ENCODE results near the gene C1orf116.
A peak's percentile ranks its signal among the peaks of the same experiment; 100 is the strongest.

C1orf116 gene

DNA sequence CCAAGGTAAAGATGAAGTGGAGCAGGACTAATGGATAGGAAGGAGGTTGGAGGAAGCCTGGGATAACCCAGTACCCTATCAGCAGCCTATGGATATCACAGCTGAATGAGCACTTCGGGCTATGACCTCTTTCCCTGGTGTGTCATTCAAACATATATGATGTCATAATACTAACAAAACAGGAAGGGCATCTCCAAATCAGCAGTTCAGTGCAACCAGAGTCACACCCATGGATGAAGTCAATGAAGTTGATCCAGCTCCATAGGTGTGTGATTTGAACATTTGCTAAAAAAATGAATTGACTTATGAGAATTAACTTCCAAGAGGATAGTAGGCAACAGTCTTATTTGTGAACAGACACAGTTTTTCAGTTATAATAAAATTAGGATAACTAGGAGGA, 1.7 kb upstream of the C1orf116 start:
- no peak for DNase-seq

DNA sequence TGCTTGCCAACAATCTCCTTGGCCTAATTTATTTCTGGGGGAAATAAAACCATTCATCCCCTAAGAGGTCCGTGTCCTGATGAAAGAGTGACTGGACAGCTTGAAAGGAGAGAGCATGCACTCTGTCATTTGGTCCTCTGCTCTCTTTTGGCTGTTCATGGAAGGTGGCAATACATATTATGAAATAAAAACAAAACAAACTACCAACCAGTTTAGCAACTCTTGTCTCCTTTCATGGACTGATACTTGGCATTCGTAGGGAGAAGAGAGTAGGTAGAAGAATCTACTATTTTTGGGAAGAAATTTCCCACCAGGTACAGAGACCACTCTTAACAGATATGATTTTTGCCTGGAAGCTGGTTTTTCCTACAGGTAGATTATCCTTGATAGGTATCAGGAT, 746 bp upstream of the C1orf116 start:
- DNase-seq = no peak

DNA sequence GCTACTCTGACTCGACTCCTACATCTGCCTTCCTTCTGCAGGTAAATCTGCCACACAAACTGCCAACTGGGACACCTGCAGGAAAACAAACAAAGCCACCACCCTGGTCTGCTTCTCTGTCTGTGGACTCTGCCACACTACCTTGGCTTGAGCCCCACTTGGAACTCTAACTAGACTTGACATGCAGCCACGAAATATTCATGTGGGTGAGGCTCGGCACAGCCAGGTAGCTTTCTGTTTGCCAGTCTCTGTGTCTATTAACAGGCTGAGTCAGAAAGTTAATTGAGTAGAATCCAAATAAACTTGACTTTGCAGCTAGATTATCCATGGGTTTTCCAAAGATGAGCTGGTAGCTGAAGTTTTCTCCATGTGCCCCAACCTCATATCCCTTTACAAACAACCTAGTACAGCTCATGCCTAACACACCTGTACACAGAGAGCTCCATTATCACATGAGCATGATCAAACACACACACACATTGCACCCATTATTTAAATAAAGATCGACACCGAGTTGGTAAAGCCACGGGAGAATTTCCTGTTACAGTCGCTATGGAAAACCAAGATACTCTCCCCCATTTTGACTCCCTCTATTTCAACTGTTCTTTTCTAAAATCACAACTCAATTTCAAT, 808 bp downstream of the C1orf116 start:
- DNase-seq = no peak

DNA sequence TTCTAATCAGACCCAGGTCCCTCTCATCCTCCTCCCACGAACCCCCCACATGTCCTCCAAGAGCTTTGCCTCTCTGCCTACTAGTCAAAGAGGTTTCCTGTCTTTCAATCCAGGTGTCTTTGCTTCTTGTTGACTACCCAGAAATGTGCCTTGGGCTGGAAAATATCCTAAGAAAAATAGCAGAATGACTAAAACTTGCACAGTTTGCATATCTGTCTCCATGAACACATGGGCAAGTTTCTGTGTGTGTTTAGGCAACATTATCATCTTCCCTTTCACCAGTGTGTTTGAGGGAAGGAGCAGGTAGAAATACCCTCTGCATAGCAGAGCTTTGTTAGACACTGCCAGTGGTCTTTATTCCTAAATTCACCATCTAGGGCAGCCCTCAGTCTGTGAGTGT, 1.5 kb downstream of the C1orf116 start:
- no peak for DNase-seq

DNA sequence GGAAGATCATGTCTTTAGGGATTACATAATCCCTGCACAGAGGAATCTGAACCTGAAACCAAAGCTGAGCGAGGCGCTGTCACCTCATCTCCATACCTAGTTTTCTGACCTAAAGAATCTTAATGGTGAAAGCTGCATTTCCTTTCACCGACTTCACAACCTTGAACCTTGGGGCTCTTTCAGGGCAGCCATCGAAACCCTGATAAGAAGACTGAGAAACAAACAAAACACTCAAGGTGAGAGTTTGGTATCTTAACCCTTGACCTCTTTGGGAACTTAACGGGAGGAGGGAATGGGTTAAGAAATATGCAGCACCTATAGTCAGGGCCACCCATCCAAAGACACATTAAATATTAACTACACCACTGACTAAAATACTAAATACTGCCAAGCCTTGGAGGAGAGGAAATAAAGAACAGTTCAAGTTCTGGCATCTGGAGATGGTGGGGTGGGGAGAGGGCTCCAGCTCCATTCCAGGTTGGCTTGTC, 2.0 kb downstream of the C1orf116 start:
- no peak for DNase-seq

DNA sequence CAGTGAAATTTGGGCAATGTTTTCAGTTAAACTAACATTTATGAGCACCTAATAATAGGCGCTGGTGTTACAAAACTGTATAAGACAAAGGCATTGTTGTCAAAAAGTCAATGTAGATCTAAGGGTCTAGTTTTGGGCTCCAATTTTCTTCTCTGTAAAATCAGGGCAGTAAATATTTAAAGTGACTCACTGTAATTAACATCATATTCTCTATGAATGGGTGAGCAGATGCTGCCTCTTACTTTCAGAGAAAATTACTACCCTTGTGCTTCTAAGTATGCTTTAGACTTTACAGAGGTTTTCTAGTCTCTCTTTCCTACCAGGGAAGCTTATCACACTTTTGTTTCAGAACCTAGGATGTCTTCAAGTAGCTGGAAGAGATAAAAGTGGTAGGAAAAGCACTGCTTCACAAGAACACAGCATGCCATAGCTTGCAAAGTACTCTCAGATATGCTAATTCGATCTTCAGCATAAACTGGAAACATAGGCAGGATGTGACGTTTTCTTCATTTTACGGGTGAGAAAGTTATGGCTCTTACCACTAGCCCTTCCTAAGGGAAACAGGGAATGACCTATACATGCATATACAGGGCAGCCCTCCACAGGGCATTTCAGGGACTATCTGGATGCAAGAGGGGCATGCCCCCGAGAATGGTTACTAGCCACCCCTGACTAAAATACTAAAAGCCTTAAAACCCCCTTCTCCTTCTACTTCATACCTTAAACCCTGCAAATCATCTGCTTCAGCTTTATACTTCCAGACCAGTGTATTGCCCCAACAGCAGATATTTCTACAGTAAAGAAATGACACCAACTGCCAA, 2.6 kb downstream of the C1orf116 start:
- DNase-seq = no peak

DNA sequence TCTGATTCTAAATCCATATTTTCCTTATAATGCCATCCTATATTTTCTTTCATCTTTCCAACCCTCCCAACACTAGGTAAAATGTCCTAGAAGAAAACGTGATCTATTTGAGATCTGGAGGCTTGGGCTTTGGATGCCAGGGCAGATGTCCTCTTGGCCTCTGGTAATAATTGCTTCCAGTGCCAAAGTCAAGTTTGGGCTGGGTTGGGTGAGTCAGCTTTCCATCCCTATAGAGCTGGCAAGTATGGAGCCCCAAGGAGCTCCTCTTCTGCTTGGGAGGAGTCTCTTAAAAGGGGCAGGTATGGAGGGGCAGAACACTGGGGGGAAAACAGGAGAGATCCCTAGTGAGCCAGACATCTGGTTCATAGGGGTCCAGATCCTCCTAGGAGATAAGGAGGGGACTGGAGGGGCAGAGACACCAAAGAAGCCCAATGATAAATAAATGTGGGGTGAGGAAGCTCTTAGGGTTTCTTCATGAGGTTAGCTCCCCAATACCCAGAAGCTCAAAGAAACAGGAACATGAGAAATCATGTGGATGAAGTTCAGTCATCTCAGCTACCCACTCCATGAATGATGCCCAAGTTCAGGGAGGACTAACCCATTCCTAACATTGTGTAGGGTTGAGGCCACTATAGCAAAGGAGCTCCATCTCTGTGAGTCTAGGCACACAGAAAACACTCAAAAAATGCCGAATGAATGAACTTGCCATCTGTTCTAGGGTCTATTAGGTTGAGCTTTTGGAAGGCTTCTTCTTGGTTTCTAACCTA, 3.5 kb downstream of the C1orf116 start:
- no peak for DNase-seq

DNA sequence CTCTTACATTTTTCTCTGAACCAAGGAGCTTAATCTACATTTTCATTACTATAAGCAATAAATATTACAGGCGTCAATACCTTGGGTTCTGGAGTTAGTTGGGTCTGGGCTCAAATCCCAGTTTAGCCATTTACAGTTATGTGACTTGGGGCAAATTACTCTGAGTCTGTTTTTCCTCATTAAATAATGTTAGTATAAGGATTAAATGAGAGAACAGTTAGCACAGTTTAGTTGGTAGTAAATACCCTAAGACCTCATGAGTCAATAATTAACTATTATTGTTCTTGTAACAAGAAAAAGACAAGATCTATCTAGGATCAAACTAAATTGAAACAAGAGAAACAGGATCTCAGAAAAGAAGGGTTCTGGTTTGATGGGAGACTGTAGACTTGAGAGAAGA, 4.6 kb downstream of the C1orf116 start:
- DNase-seq = no peak

DNA sequence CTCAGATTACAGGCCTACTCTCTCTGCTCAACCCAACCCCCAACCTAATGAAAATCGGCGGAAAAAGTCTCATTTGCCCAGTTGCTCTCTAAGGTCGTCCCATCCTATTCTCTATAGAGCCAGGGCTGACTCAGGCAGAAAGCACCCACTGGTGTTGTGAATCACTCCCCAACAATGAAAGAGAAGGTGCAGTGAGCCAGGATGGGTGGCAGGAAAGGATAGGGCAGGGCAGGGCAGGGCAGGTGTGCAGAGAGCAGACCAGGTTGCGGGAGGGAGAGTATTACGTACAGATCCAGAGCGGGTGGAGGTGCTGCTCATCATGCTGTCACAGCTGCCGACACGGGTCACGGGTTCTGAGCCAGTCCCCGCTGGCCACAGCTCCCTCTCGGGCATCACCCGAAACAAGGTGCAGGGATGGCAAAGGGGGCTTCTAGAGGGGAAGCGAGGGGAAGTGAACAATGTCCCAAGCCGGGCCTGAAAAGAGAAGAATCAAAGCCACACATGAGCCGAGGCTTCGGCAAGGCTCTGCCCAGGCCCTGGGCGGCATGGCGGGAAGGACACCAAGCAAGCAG, 5.3 kb downstream of the C1orf116 start:
- no peak for DNase-seq

DNA sequence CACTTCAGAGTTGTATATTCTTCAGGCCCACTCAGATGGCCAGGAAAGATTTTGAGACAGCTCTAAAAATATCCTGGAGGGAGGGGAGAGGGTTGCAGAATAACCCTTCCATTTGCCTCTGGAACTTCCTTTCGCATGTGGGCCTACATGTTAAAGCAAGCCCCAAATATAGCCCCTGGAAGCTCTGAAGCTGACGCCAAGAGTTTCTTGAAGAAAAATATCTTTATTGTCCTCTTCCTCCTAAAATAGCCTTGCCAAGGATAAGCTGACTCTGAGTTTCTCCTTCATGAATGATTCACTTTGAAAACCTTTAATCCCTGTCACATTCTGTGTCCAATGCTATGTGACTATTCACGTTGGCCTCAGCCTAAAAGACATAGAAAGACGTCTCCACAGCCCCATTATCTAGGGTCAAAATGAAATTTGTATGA, 6.4 kb downstream of the C1orf116 start:
- no peak for DNase-seq

DNA sequence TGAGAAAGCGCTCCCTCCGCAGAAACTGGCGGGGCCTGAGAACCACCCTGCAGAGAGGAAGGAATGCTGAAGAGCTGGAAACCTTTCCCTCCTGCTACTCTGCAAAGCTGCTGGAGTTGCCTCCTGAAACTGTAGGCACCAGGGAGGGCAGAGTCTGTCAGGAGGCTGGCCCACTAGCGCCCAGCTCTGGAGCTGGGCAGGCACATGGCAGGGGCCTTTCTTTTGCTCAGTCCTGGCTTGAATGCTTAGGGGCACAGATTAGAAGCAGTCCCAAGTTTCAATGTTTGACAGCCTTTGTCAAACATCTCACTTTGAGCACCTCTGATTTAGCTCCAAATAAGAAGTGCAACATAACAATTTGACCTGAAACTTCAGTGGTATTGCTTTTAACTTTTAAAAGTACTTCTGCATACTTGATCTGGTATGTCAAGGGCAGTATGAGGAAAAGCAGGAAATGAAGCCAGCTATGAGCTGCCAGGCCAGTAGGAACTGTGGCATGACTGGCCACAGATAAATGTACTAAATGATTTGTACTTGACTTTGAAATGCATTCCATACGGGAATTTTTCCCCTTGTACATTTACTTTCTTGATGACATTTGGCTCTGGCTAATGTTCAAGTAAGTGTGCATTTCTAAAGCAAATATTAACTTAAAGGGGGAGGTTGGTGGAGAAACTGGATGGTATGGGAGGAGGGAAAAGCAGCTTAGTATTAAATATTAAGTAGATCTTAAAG, 7.2 kb downstream of the C1orf116 start:
- no peak for DNase-seq

DNA sequence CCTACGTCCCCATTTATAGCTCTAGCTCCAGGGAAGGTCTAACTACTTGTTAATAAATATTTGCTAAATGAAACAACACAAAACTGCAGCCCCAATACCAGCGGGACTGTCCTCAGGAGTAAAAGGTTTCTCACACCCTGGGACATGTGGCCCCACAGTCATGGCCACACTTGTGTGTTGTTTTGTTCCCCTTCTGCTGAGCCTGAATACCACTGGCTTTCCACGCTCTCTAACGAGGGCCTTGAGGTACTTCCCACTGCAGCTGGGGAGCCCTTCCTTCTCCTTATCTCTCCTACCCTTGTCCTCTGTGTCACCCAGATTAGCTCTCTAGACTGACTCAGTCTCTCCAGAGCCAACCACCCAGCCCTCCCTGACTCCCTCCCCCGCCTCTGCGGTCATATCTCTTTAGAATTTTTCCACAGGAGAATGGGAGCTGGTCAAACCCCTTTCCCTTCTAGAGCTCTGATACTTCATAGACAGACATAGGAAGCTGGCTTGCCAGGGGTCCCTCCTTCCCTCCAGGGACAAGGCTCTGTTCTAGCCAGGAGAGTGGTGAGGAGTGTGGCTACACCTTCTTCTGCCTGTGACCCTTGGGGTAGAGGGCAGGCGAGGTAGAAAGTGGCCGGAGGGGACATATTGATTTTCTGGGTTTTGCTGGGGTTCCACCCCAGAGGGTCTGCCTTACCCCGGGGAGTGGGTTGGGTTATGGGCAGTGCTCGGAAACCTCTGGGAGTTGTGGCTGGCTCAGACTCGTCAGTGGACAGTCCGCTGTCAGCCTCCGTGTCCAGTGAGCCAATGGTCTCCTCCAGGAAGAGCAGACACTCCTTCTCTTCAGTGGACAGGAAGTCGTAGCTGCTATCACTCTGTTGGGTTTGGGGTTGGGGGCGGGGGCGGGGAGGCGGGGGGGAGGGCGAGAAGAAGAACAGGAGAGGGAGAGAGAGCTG, 8.1 kb downstream of the C1orf116 start:
- peak; percentile 38 for DNase-seq

DNA sequence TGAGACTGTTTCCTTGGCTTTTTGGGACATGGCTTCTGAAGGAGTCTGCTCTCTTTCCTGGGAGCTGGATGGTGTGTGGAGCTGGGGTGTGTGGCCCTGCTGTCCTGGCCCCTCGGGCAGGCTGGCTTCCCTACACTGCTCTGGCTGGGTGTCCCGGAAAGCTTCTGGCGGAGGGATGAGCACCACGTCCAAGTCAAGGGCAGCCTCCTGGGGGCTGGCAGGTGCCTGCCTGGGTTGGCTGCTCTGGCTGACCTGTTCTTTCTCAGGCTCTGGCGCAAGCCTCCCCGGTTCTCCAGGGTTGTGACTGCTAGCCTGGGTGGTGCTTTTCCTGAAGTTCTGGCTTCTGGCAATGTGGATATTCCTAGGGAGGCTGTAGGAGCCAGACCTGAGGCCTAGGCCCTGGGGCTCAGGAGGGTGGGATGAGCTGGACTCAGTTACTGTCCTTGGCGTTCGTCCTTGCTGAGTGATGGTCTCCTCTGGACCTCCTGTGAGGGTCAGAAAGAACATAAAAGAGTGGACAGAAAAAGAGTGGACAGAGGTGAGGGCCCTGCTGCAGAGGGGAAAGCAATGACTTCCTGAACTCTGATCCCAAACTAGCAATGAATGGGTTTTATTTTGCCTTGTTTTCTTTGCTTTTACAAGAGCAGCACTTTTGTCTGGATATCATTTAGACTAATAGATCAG, 9.4 kb downstream of the C1orf116 start:
- no peak for DNase-seq

DNA sequence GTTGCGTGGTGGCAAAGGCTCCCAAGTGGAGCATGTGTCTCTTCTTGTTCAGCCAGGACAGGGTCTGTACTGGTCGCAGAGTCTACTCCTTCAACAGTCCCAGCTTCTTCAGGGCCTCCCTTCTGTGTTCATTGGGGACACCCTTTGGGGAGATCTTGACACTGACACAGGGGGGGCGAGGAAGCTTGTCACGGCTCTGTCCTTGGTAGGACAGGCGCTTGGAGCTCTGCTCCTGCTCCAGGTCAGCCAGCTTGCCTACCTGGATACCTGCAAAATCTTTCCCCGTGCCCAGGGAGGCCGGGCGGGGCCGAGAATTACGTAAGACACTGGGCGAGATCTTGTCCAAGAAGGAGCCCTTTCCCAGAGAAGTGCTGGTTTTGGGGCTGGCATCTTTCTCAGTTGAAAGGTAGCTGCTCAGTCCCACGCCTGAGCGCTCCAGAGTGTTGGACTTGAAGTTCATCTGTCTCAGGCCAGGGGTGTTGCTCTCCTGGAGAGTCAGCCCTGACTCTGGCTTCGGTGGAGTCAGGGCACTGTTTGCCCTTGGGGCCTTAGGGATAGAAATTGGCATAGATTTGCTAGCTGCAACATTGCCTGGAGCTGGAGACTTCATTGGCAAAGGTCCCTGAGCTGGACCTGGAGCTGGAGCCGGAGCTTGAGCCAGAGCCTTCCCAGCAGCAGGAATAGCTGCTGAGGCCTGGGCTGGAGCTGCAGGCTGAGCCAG, 10.5 kb downstream of the C1orf116 start:
- DNase-seq = no peak

DNA sequence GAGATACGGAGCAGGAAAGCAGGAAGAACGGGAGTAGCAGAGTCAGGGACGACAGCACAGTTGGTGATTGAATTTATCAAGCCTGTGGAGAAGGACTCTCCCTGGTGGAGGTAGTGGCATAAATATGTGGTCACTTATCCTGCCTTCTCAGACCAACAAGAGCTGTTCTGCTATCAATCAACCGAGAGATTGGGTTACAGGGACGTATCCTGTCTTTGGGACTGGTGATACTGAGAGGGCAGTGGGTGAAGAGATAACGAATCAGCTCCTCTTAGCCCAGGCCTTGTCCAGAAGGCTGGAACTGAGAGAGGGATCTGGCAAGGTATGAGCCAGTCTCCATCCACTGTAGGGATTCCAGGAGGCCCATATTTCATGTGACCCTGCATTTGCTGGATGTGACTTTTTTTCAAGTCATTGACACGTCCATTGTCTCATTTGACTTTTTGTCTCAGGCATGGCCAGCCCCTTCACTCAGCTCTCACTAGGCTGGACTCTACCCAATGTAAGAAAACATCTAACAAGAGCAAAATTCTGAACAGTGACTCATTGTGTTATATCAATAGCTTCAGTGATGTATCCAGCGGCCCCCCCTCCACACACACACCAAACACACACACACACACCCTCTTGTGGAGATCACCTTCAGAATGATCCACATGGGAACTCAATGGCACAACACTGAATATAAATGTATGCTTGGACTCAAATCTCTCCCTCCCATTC, 11.3 kb downstream of the C1orf116 start:
- DNase-seq = no peak

DNA sequence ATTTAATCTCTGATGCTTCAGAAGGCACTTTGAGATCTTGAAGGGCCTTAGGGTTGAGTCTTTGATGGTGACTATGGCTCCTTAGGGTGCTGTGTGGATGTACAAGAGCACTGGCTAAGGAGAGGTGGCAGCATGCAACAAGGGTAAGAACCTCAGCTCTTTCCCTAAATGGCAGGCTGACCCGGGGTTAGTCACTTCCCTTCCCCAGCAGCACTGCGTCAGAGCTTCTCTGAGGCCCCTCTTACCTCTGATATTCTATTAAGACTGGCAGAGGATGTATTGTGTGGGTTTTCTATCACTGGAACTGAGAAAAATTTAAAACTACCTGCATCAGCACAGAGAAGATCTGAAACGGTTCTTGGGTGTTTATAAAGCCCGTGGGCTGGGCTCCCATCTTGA, 11.8 kb downstream of the C1orf116 start:
- DNase-seq = no peak

DNA sequence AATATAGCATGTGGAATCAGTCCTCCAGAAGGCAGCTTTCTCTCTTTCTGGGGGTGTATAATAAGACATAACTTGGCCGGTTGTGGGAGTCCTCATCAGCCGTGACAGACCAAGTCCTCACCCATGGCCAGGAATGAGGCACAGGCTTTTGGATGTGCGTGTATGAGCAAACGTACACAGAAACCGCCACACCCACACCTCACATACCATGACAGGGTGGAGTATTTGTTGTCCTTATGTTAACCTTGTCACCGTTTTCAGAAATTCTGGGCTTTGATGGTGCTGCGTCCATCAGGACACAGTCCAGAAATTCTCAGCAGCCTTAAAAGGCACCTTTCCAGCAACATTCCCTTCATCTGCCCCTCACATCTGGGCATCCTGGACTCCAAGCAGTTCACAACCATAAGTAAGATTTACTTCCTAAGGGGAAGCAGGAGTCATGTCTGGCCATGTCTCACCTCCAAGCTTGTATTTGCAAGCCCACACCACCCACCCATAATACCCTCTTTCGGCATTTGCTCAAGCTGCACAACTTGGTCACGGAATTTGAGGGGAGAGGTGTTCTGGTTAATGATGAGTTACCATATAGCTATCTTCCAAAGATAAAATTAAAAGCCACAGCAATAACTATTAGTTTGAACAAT, 12.4 kb downstream of the C1orf116 start:
- no peak for DNase-seq

DNA sequence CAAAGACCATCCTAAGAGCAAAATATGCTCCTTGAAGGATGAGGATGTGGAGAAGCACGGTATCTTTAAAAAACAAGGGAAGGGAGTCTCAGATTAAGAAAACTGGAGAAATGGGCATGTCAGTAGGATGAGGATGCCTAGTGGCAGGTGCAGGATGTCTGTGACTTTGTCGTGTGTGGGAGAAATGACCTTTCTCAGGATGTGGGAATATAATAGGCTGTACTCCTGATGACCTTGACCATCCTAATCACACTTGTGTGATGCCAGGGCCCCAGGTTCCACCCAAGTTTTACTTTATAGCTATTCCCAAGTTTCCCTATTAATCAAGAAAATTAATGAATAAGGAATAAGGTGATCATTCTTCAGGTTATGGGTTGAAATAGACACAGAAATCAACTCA, 12.9 kb downstream of the C1orf116 start:
- DNase-seq = no peak

DNA sequence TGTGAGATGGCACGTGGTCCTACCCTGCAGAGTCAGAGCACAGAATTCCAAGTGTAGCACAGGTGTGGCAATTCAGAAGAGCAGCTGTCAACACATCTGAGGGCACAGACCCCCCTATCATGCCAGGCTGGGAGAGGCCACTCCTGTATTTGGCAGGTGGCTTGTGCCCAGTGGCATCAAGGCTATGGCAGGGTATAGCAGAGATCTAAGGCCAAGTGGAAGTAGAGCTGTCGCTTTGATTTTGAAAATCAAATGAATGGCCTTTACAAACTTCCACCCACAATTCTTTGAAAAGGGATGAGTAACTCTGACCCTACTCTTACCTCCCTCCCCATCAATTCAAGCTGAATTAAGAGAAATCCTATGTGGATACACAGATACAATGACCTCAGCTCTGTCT, 13.4 kb downstream of the C1orf116 start:
- no peak for DNase-seq

Measured in GF-D8 (cell line).